IMR-90 (cell line): Measurements from ENCODE around the gene COG4. TPM values are rescaled to one million over a fixed set of nuclear protein-coding genes. Genes with fewer than 3 reads are reported as not detected.

Experiments used
- ATAC-seq: fragments of 200-7000 bp; cut with Tn5 transposase; 2 replicates; pipeline ENCODE4 v1.9.1; 2020; ENCODE audit warnings: low read depth, mild to moderate bottlenecking, moderate library complexity
- BruUV-seq: library from RNA; stranded (reverse); fragments of 400-500 nt; replicated peaks from 2 replicates; lab custom pipeline; 2021; lab: Mats Ljungman, UMichigan
- CTCF ChIA-PET: fragments of 300-600 bp; formaldehyde crosslinking; extraction: SDS; loops from one replicate; lab custom pipeline; 2021; ENCODE audit warnings: antibody characterized with exemption; lab: Yijun Ruan, JAX
- POLR2A ChIA-PET: fragments of 300-600 bp; sonication (Branson Sonifier 250); formaldehyde crosslinking; loops from one replicate; lab custom pipeline; 2022; ENCODE audit warnings: antibody characterized with exemption; ENCODE audit not compliant: unreplicated experiment; lab: Charles Lee
- DNase-seq: peaks from one replicate; pipeline ENCODE4 v3.0.0; 2013
- H2AFZ ChIP-seq: replicated peaks from 2 replicates; pipeline ENCODE3; 2013; ENCODE audit warnings: low read length, mild to moderate bottlenecking; ENCODE audit not compliant: poor library complexity
- H2AK5ac ChIP-seq: 2 replicates; pipeline ENCODE4 v1.6.1; 2013; ENCODE audit warnings: low read depth, low read length, inconsistent platforms
- H2AK9ac ChIP-seq: replicated peaks from 2 replicates; pipeline ENCODE3; 2013; ENCODE audit warnings: mild to moderate bottlenecking, low read depth, low read length, moderate library complexity; ENCODE audit not compliant: poor library complexity
- H2BK120ac ChIP-seq: 2 replicates; pipeline ENCODE4 v1.6.1; 2013; ENCODE audit warnings: low read depth, low read length, inconsistent platforms
- H2BK15ac ChIP-seq: 3 replicates; pipeline ENCODE4 v1.6.1; 2013; ENCODE audit warnings: low read depth, low read length, inconsistent platforms
- H2BK20ac ChIP-seq: 2 replicates; pipeline ENCODE4 v1.6.1; 2013; ENCODE audit warnings: low read depth, mild to moderate bottlenecking, inconsistent platforms, low read length, moderate library complexity
- H2BK5ac ChIP-seq: 2 replicates; pipeline ENCODE4 v1.6.1; 2013; ENCODE audit warnings: mild to moderate bottlenecking, low read depth, low read length, inconsistent platforms; ENCODE audit not compliant: poor library complexity, severe bottlenecking
- H3K14ac ChIP-seq: replicated peaks from 2 replicates; pipeline ENCODE4 v1.6.1; 2013; ENCODE audit warnings: low read depth, low read length, inconsistent platforms
- H3K18ac ChIP-seq: 2 replicates; pipeline ENCODE4 v1.6.1; 2013; ENCODE audit warnings: low read depth, low read length, control low read depth
- H3K23ac ChIP-seq: 2 replicates; pipeline ENCODE4 v1.6.1; 2013; ENCODE audit warnings: low read depth, low read length, inconsistent platforms
- H3K27ac ChIP-seq: 2 replicates; pipeline ENCODE4 v1.5.1; 2013; ENCODE audit warnings: mild to moderate bottlenecking, control low read depth, low read length; ENCODE audit not compliant: insufficient read depth
- H3K27me3 ChIP-seq: 2 replicates; pipeline ENCODE4 v1.6.1; 2013; ENCODE audit warnings: low read length; ENCODE audit not compliant: control insufficient read depth, insufficient read depth
- H3K36me3 ChIP-seq: 2 replicates; pipeline ENCODE4 v1.6.1; 2013; ENCODE audit warnings: low read length, mixed read lengths; ENCODE audit not compliant: control insufficient read depth, insufficient read depth
- H3K4ac ChIP-seq: 2 replicates; pipeline ENCODE4 v1.6.1; 2013; ENCODE audit warnings: low read depth, low read length, inconsistent platforms
- H3K4me1 ChIP-seq: 2 replicates; pipeline ENCODE4 v1.6.1; 2013; ENCODE audit warnings: low read length, mixed read lengths; ENCODE audit not compliant: control insufficient read depth, insufficient read depth
- H3K4me2 ChIP-seq: 2 replicates; pipeline ENCODE4 v1.6.1; 2013; ENCODE audit warnings: low read depth, mild to moderate bottlenecking, control low read depth, low read length, moderate library complexity
- H3K4me3 ChIP-seq: 2 replicates; pipeline ENCODE4 v1.5.1; 2013; ENCODE audit warnings: low read depth, mild to moderate bottlenecking, control low read depth, low read length, moderate library complexity; ENCODE audit not compliant: insufficient read depth
- H3K56ac ChIP-seq: 2 replicates; pipeline ENCODE4 v1.6.1; 2013; ENCODE audit warnings: low read length, inconsistent platforms; ENCODE audit not compliant: insufficient read depth; ENCODE audit errors: extremely low read depth
- H3K79me1 ChIP-seq, 2 experiments: 2 replicates each; pipeline ENCODE4 v1.6.1; 2013; ENCODE audit warnings: low read length in 2 of 2, inconsistent platforms in 1 of 2, low read depth in 1 of 2
- H3K9ac ChIP-seq: 2 replicates; pipeline ENCODE4 v1.6.1; 2013; ENCODE audit warnings: low read depth, low read length, control low read depth
- H3K9me1 ChIP-seq: 2 replicates; pipeline ENCODE4 v1.6.1; 2013; ENCODE audit warnings: low read length, inconsistent platforms; ENCODE audit not compliant: insufficient read depth
- H3K9me3 ChIP-seq: 2 replicates; pipeline ENCODE4 v1.6.1; 2013; ENCODE audit warnings: low read length; ENCODE audit not compliant: control insufficient read depth, insufficient read depth
- H4K20me1 ChIP-seq: 2 replicates; pipeline ENCODE4 v1.6.1; 2013; ENCODE audit warnings: low read length, inconsistent platforms; ENCODE audit not compliant: insufficient read depth
- H4K5ac ChIP-seq: 2 replicates; pipeline ENCODE4 v1.6.1; 2013; ENCODE audit warnings: mild to moderate bottlenecking, low read depth, low read length, control low read depth
- H4K8ac ChIP-seq, 2 experiments: 2 replicates each; pipeline ENCODE4 v1.6.1; 2013; ENCODE audit warnings: low read depth in 2 of 2, low read length in 2 of 2, control low read depth in 1 of 2, inconsistent platforms in 1 of 2
- H4K91ac ChIP-seq: 2 replicates; pipeline ENCODE4 v1.6.1; 2013; ENCODE audit warnings: low read depth, low read length, inconsistent platforms; ENCODE audit not compliant: insufficient read depth
- BHLHE40 ChIP-seq: fragments of 150-350 bp; IDR thresholded peaks from 2 replicates; pipeline ENCODE4 v1.6.1; 2016; ENCODE audit warnings: mild to moderate bottlenecking, low read depth, low read length
- CEBPB ChIP-seq: IDR thresholded peaks from 2 replicates; pipeline ENCODE4 v1.6.1; 2012; ENCODE audit warnings: low read depth, low read length, improper control_type of control experiment
- CHD1 ChIP-seq: IDR thresholded peaks from 2 replicates; pipeline ENCODE4 v1.6.1; 2012; ENCODE audit warnings: low read depth, low read length, improper control_type of control experiment
- CTCF ChIP-seq: conservative IDR thresholded peaks from 2 replicates; pipeline ENCODE4 v1.5.1; 2012; ENCODE audit warnings: mild to moderate bottlenecking, low read depth, low read length, improper control_type of control experiment
- ELK1 ChIP-seq: fragments of 150-350 bp; IDR thresholded peaks from 2 replicates; pipeline ENCODE4 v1.6.1; 2016; ENCODE audit warnings: low read depth, mild to moderate bottlenecking, low read length, moderate library complexity, borderline replicate concordance
- FOS ChIP-seq: fragments of 150-350 bp; IDR thresholded peaks from 2 replicates; pipeline ENCODE4 v1.6.1; 2016; ENCODE audit warnings: low read depth, low read length
- MAFK ChIP-seq: IDR thresholded peaks from 2 replicates; pipeline ENCODE4 v1.6.1; 2012; ENCODE audit warnings: low read depth, low read length, improper control_type of control experiment
- MAZ ChIP-seq: IDR thresholded peaks from 2 replicates; pipeline ENCODE4 v1.6.1; 2012; ENCODE audit warnings: low read depth, mild to moderate bottlenecking, low read length, improper control_type of control experiment, moderate library complexity, borderline replicate concordance
- MXI1 ChIP-seq: IDR thresholded peaks from 2 replicates; pipeline ENCODE4 v1.6.1; 2012; ENCODE audit warnings: low read depth, mild to moderate bottlenecking, low read length, moderate library complexity, borderline replicate concordance
- NFE2L2 ChIP-seq: fragments of 150-350 bp; IDR thresholded peaks from 2 replicates; pipeline ENCODE4 v1.6.1; 2016; ENCODE audit warnings: low read depth, mild to moderate bottlenecking, low read length
- POLR2A ChIP-seq: IDR thresholded peaks from 2 replicates; pipeline ENCODE4 v1.6.1; 2012; ENCODE audit warnings: mild to moderate bottlenecking, low read depth, low read length
- RAD21 ChIP-seq: IDR thresholded peaks from 2 replicates; pipeline ENCODE4 v1.6.1; 2012; ENCODE audit warnings: low read length, improper control_type of control experiment
- RCOR1 ChIP-seq: IDR thresholded peaks from 2 replicates; pipeline ENCODE4 v1.6.1; 2012; ENCODE audit warnings: mild to moderate bottlenecking, low read length, improper control_type of control experiment; ENCODE audit not compliant: insufficient replicate concordance
- RFX5 ChIP-seq: IDR thresholded peaks from 2 replicates; pipeline ENCODE4 v1.8.0; 2012; ENCODE audit warnings: low read depth, mild to moderate bottlenecking, low read length, moderate library complexity
- SMC3 ChIP-seq: fragments of 150-350 bp; IDR thresholded peaks from 2 replicates; pipeline ENCODE4 v1.6.1; 2016; ENCODE audit warnings: low read depth, mild to moderate bottlenecking, antibody characterized with exemption, low read length, moderate library complexity
- USF2 ChIP-seq: fragments of 150-350 bp; IDR thresholded peaks from 2 replicates; pipeline ENCODE4 v1.6.1; 2017; ENCODE audit warnings: mild to moderate bottlenecking, antibody characterized with exemption, low read length, low read depth
- WGBS, 2 experiments: methylation state at CpG; one replicate each; pipeline versions ENCODE4 v1.1.5 to v1.1.7; 2013; ENCODE audit warnings: missing lambda C conversion rate in 2 of 2; ENCODE audit not compliant: insufficient read length in 1 of 2; ENCODE audit errors: extremely low coverage in 2 of 2; 5-methylcytosine and 5-hydroxymethylcytosine counted together
- dilution Hi-C: fragments of 300-500 bp; cut with HindIII; formaldehyde crosslinking; loops from one replicate; pipeline ENCODE4 v1.14.3; 2018; ENCODE audit warnings: low sequenced_read_pairs; ENCODE audit not compliant: unreplicated experiment
- in situ Hi-C: fragments of 300-500 bp; cut with MboI; formaldehyde crosslinking; loops from 3 replicates; pipeline ENCODE4 v1.14.3; 2019; ENCODE audit warnings: low sequenced_read_pairs, inconsistent platforms, mixed read lengths
- intact Hi-C: fragments of 100-400 bp; cut with micrococcal nuclease; formaldehyde crosslinking; loops from 2 replicates; pipeline ENCODE4 v1.10.0; 2022
- polyA plus RNA-seq, 3 experiments: library from polyadenylated mRNA; depleted of rRNA; stranded (reverse); fragments of >200 nt; gene quantifications; 2 replicates each; pipeline ENCODE4 v1.2.3, GENCODE V29; 2012; ENCODE audit warnings: low replicate concordance in 1 of 3
- total RNA-seq: library from RNA; depleted of rRNA; stranded (reverse); fragments of >200 nt; gene quantifications from 2 replicates; pipeline ENCODE4 v1.2.3, GENCODE V29; 2012

Gene COG4
- total and polyA plus RNA-seq, 2 of the 4 experiments (the other 2 are of a cell fraction), result 47.5 to 96.1 TPM

DNA sequence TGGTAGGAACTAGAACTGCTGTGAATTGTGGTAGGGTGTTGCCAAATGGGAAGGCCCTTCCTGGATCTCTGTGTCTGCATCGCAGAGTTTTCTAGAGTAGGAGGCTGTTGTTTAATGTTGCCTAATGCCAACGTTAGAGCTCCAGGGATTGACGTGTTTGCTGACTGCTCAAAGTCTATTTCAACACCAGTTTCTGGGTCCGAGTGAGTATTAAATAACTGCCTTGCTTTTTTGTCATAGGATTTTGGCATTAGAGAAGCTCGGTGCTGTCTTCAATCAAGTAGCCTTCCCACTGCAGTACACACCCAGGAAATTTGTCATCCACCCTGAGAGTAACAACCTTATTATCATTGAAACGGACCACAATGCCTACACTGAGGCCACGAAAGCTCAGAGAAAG is 40.3 kb upstream of the COG4 start:
- Histone ChIP-seq H3K18ac (no peak overlapping the region), H3K4me1 (no peaks in the 10 kb centered on the region; the same call in 1 of the 2 replicates), H2AK9ac (no peak overlapping the region), H2BK20ac (no peak overlapping the region), H4K8ac (no peak overlapping the region), H3K9me3 (no peaks in the 10 kb centered on the region), H3K4me3 (no peak overlapping the region), H3K4me2 (no peak overlapping the region), H4K91ac (no peak overlapping the region), H3K27ac (no peak overlapping the region), H3K23ac (no peak overlapping the region), H2BK5ac (no peak overlapping the region), H4K20me1 (peaks cover 25% of the 10 kb centered on the region), H3K9me1 (0 out of 2 replicates have a peak, but pooled peaks cover 5% of the 10 kb centered on the region), H3K79me1 (peaks cover 31 to 71% of the 10 kb centered on the region in 2 experiments), H3K9ac (no peak overlapping the region), H3K36me3 (peaks cover 78% of the 10 kb centered on the region), H3K56ac (no peak overlapping the region), H2AFZ (no peak overlapping the region), H4K5ac (no peak overlapping the region), H2AK5ac (no peak overlapping the region), H3K4ac (no peak overlapping the region), H3K14ac (no peak overlapping the region), H2BK120ac (no peak overlapping the region), H3K27me3 (no peaks in the 10 kb centered on the region), H2BK15ac (no peak overlapping the region)
- dilution Hi-C loops, result no loop called here
- ChIA-PET POLR2A (no interaction called here), CTCF (no interaction called here)
- BruUV-seq, result no TSS peak
- ATAC-seq (no peak), DNase-seq (no peak)
- no peak for TF ChIP-seq MAZ
- no peak for TF ChIP-seq CHD1
- TF ChIP-seq SMC3, result no peak
- no peak for TF ChIP-seq ELK1
- no peak for TF ChIP-seq MAFK
- TF ChIP-seq POLR2A, result no peak
- no peak for TF ChIP-seq USF2
- no peak for TF ChIP-seq BHLHE40
- TF ChIP-seq RFX5, result no peak
- no peak for TF ChIP-seq RCOR1
- TF ChIP-seq FOS, result no peak
- TF ChIP-seq NFE2L2, result no peak
- no peak for TF ChIP-seq CTCF
- no peak for TF ChIP-seq MXI1
- TF ChIP-seq RAD21, result no peak
- no peak for TF ChIP-seq CEBPB
- no CpG with 5 or more reads among the region's 7 CpGs for WGBS, 2 experiments
- intact Hi-C loops, result loop anchor here (1.0 kb wide), 1 partner anchor 21 kb away; no protein-coding TSS in a partner anchor
- in situ Hi-C loops, result no loop called here
